SW 1271 (cell line): ENCODE results near the gene SERTAD1.

ENCODE experiments used
- DNase-seq, 2 experiments: peaks; one replicate each; lab custom pipeline; 2025; lab: John Stamatoyannopoulos, UW

The SERTAD1 gene

DNA sequence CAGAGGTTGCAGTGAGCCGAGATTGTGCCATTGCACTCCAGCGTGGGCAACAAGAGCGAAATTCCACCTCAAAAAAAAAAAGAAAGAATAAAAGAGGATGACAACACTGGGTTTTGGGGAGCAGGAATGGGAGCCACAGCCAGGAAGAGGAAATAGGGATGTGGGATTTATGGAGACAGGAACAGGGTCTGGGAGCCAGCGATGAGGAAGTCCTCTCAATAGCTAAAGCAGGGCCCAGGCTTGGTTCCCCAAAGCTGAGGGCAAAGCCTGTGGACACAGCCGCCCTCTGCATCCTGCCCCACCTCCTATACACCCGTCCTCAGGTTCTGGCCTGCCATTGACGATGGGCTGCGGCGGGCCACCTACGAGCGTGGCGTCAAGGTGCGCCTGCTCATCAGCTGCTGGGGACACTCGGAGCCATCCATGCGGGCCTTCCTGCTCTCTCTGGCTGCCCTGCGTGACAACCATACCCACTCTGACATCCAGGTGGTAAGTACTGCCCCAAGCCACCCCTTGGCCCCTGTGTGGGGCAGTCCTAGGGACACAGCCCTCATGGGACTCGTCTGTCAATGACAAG is 49.4 kb downstream of the SERTAD1 start:
- DNase-seq, result no peak

DNA sequence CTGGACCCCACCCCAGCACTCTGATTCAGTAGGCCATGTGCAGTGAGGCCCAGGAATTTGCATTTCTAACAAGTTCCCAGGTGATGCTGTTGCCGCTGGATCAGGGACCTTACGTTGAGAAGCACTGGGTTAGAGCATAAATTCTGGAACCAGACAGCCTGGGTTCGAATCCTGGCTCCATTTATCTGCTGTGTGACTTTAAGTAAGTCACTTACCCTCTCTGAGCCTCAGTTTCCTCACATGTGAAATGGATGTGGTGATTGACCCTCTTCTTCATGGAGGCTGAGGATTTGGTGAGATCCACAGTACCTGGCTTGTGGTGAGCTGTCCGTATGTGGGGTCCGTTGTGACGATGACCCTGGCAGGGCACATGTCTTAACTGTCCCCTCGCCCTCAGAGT is 51.7 kb downstream of the SERTAD1 start:
- DNase-seq, result no peak

DNA sequence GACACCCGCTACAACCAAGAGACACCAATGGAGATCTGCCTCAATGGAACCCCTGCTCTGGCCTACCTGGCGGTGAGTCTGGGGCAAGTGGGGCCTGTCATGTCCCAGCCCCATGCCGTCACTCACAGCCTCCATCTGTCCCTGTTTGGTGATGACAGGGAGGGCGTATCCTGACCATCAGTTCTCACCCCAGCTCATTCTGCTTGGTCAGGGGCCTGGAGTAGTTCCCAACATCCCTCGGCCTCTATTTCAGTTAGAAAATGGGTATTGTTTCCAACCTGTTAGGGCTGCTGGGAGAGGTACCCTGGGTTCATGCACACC is 54.0 kb downstream of the SERTAD1 start:
- DNase-seq, result no peak
